ENCODE data around the gene C1QTNF3.

Gene C1QTNF3

DNA sequence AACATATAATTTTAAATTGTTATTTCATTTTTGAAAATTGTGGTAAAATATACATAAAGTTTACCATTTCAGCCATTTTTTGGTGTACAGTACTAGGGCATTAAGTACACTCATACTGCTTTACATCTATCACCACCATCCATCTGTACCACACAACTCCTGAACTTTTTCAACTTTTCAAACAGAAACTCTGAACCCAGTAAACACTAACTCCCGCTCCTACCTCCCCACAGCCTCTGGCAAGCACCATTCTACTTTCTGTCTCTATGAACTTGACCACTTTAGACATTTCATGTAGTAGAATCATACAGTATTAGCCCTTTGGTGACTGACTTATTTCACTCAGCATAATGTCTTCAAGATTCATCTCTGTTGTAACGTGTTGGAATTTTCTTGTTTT lies 50.1 kb downstream of the C1QTNF3 start:
- no peak for DNase-seq

DNA sequence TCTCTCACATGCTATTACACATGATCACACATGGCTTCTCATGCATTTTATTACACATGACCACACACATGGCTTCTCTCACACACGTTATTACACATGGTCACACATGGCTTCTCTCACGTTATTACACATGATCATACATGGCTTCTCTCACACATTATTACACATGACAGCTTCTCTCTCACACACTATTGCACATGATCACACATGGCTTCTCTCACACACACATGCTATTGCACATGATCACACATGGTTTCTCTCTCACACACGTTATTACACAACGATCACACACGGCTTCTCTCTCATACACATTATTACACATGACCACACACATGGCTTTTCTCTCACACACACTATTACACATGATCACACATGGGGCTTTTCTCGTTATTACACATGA lies 57.6 kb downstream of the C1QTNF3 start:
- no peak for DNase-seq

DNA sequence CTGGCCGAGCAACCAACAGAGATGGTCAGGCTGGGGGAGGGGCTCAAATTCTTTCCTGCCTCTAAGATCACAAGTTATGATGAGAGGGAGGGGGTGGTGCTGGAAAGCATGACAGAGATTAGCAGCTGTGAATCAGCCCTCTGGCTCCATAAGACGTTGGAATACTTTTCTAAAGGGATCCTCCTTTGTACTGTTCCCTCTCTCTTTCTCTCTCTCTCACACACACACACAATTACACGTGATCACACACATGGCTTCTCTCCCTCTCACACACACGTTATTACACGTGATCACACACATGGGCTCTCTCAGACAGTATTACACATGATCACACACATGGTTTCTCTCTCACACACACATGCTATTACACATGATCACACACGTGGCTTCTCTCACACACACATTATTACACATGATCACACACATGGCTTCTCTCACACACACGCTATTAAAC lies 58.3 kb downstream of the C1QTNF3 start, which contains the start of gene SLC45A2:
Gene SLC45A2 (minus strand): TSS at position 23 of the 454 bp plus-strand sequence. CDS start 110 bp downstream, outside the sequence.
- no peak for DNase-seq

DNA sequence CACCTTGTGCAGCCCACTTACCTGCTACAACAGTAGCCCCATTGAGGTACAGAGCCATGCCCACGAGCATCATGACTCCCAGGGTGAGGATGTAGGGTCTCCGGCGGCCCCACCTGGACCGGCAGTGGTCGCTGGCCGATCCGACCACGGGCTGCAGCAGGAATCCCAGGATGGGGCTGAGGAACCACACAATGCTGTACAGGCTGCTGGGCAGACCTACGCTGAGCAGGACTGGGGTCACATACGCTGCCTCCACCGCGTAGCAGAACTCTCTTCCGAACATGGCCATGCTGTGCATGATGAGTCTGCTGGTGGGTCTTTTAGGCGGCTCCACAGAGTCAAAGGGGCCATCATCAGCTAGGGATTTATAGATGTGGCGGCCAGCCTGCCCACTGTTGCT lies 58.8 kb downstream of the C1QTNF3 start:
- no peak for DNase-seq

DNA sequence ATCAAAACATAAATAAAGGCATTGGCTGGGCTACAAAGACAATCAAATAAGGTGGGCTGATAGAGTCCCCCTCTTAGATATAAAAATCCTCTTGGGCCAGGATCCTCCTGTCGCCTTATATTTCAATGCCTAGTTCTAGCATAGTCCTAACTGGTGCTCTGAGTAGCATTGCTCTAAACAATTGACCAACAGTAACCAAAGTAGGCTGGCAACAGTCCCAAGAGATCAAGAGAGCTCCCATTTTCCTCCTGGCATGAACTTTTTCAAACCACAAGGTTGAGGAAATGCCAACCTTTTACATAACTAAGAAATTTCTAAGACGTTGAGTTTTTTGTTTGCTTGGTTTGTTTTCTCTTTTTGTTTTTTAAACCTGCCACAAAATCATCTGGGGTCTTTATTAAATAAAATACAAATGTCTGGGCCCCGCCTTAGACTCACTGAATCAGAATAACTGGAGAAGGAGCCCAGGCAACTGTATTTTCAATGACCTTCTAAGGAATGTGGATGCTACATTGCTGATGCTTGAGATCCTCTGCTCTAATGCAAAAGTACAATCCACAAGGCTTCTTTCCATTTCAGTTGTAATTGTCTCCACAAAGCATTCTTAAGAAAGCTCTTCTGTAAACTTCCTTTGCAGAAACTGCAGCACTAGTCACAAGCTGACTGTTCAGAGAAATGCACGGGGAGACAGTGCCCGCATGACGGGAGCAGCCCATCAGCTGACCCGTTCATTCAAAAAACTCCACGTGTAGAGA lies 61.4 kb downstream of the C1QTNF3 start:
- no peak for DNase-seq

DNA sequence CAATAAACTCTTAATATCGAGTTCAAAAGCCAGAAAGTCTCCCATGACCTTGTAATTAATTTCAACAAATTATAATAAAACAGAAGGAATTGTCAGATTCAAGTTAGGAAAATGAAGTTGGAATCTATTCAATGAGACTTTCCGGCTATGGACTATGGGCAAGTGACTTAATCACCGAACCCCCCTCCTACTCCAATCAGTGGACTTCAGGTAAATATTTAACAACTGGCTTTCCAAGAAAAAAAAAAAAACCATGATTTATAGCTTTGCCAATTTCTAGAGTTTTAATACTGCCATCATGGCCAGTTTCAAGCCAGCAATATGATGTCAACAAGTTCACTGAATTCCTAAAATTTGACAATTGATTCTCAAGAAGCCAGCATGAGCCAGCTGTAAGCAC lies 63.0 kb downstream of the C1QTNF3 start:
- DNase-seq: no peak

DNA sequence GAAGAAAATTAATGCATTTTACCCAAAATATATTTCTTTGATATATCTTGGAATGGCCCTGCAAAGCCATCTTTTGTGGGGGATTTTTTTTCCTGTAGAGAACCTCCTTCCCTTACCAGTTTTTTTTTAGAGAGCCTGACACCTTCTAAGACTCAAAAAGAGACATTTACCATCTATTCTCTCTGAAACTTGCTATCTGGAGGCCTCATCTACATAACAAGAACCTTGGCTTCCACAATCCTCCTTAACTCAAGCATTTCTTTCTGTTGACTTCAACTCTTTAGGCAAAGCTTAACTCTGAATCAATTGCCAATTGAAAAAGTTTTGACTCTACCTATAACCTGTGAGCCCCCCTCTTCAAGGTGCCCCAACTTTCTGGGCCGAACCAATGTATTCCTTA lies 64.7 kb downstream of the C1QTNF3 start:
- DNase-seq: no peak

DNA sequence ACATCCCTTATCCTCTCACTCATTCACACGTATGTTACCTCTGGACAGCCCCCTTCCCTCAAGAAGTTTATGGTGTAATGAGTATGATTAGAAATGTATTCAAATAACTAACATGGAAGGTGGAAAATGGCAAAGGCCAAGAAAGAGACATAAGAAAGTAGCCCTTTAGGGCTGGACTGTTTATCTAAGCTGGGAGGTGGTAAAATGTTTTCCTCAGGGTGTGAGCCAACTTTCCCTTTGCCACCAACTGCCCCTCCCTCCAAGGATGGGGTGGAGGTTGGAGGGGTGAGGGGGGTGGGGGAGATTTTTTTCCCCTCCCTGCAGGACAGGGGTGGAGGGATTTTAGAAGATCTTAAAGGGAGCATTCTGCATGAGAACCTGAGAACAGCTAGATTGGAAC lies 66.7 kb downstream of the C1QTNF3 start:
- no peak for DNase-seq

DNA sequence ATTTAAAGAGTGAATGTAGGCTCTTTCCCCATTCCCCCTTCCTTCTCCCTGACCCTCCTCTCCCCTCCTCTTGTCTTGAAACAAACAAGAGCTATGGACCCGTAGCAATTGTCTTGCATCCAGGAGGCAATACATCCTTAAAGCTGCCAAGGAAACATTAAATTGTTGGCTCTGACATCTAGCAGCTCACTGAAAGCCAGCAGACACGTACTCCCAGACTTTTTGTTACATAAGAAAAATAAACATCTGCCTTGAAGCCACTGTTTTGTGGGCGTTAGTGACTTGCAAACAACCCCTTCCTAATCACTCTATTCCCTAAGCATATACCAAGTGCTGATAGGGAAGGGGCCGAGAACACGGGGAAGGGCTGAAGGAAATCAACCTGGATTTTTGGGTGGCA lies 67.2 kb downstream of the C1QTNF3 start:
- no peak for DNase-seq

DNA sequence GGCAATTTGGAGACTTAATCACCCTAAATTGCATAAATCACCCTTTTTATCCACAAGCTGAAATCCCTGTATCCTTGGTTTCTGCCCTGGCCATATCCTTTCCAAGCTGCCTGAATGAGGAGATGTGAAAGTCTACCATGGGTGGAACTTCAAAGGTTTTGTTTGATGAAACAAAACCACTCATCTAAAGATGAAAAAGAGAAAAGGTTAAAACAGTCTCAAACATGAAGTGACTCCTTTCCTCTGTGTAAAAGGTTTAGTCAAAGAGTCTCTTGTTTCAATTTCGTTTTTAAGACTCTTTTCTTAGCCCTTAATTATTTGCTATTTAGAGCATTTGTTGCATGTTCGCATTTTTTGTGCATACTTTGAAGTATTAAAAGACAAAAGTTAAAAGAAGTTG lies 69.7 kb downstream of the C1QTNF3 start:
- no peak for DNase-seq

DNA sequence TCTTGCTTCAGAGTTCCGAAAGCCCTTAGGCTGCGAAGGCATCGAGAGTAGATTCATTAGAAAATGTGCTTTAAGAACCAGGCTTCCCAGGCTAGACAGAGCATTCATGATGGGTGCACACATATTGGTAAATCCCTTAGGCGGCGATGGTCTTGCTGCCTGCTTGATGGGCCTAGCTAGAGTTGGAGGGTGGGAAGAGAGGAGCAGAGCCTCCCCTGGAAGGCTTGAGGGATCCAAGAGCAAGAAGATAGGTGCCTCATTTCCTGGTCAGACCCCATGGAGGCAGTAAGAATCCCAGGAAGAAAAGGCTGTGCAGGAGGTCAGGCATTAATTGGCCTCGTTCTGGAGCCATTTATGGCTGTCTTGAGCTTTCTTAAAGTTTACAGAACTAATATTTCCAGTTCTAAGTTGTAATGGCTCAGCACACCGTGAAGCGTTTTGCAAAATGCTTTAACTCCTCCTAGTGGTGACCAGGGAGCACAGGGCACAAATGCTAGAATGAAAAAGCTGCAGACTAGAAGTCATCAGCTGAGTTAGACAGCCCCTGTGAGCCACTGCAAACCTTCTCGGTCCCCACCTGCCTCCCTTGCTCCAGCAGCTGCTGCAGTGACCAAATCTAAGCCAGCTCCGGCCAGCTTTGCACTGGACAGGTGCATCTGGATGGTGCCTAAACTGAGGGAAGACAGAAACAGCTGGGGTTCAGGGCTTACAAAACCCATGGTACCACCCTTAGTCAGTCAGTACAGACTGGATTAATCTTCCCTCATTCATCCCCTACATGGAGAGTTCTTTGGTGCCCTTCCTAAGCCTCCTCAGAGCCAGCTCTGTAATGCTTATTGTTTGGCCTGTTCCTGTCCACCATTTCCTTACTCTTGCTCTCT lies 73.2 kb downstream of the C1QTNF3 start:
- no peak for DNase-seq

DNA sequence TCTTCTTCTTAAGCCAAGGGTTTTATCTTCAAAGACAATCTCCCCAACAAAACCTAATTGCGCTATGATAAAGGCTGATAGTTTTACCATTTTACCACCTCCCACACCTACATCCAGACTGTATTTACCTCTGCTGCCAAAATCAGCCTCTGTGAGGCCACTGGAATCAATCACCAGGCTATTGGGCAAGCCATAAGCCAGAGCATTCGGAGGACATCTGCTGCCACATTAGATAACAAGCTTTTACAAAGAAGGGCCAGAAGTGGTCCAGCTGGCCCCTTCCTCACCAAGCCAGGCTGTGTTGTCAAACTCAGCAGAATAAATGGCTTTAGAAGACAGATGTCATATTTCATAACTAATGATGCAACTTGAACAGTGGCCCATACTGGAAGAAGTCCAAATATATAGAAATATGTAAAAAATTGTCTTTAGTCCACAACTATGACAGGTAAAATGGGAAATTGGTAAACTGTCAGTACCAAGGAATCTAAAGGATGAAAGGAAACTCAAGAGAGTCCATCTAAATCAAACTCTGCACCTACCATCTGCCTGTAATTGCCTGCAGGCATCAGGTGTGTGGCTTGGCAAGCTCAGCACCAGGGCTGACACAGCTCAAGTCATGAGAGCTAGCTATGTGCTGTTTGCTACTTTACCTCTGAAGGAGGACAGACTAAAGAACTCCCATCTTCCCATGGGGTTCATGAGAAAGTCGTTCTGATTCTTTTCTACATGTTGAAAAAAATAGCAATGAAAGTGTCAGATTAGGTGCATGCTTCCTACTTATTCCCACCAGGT lies 74.6 kb downstream of the C1QTNF3 start:
- no peak for DNase-seq
